ENCODE measurements around the gene EVX2. TPM values are rescaled to one million over a fixed set of nuclear protein-coding genes. Genes with fewer than 3 reads are reported as not detected.
A peak's percentile ranks its signal among the peaks of the same experiment; 100 is the strongest.

EVX2 gene
- total RNA-seq, 3 donors from 2014 or later (not counting 1 experiment from before 2014, with no cell fraction given), result not detected

- Histone ChIP-seq H3K4me3 (ENCODE audit: low read length) (no peak overlapping the region), H3K27ac (ENCODE audit: low read length) (no peak overlapping the region), H3K36me3 (ENCODE audit: control insufficient read depth, insufficient read depth, low read length) (no peaks in the 10 kb centered on the region), H3K9me3 (ENCODE audit: control insufficient read depth, insufficient read depth, low read length) (no peaks in the 10 kb centered on the region), H3K27me3 (ENCODE audit: control insufficient read depth, insufficient read depth, low read length) (peaks cover 83% of the 10 kb centered on the region), H3K4me1 (ENCODE audit: control insufficient read depth, insufficient read depth, low read length) (peaks cover 23% of the 10 kb centered on the region)
- no peak overlapping the region for H3K27ac Mint-ChIP-seq
- DNase-seq (no peak), ATAC-seq (no peak)
- H3K27me3 Mint-ChIP-seq (ENCODE audit: low read depth in 2 of 2), result peaks cover 69 to 70% of the 10 kb centered on the region in 2 donors
- intact Hi-C loops (cut with micrococcal nuclease), result loop anchor here (5.0 kb wide), 4 partner anchors 38 to 1037 kb away; no protein-coding TSS in a partner anchor
- no peaks in the 10 kb centered on the region for H3K9me3 Mint-ChIP-seq
- H3K4me1 Mint-ChIP-seq, result peaks cover 8 to 13% of the 10 kb centered on the region in 2 donors
- H3K36me3 Mint-ChIP-seq, result peaks cover 7% of the 10 kb centered on the region
- WGBS (ENCODE audit: insufficient coverage), result 25% methylated on average over 8 of the region's 9 CpGs
- H3K4me3 Mint-ChIP-seq, result no peak overlapping the region
- TF ChIP-seq, protein P1, sequence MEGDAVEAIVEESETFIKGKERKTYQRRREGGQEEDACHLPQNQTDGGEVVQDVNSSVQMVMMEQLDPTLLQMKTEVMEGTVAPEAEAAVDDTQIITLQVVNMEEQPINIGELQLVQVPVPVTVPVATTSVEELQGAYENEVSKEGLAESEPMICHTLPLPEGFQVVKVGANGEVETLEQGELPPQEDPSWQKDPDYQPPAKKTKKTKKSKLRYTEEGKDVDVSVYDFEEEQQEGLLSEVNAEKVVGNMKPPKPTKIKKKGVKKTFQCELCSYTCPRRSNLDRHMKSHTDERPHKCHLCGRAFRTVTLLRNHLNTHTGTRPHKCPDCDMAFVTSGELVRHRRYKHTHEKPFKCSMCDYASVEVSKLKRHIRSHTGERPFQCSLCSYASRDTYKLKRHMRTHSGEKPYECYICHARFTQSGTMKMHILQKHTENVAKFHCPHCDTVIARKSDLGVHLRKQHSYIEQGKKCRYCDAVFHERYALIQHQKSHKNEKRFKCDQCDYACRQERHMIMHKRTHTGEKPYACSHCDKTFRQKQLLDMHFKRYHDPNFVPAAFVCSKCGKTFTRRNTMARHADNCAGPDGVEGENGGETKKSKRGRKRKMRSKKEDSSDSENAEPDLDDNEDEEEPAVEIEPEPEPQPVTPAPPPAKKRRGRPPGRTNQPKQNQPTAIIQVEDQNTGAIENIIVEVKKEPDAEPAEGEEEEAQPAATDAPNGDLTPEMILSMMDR (IDR thresholded peaks at IDR 0.05), result no peak
Observed at GRCh38 chr2:176124947-176125771, 41.4 kb upstream of the EVX2 start.

DNA sequence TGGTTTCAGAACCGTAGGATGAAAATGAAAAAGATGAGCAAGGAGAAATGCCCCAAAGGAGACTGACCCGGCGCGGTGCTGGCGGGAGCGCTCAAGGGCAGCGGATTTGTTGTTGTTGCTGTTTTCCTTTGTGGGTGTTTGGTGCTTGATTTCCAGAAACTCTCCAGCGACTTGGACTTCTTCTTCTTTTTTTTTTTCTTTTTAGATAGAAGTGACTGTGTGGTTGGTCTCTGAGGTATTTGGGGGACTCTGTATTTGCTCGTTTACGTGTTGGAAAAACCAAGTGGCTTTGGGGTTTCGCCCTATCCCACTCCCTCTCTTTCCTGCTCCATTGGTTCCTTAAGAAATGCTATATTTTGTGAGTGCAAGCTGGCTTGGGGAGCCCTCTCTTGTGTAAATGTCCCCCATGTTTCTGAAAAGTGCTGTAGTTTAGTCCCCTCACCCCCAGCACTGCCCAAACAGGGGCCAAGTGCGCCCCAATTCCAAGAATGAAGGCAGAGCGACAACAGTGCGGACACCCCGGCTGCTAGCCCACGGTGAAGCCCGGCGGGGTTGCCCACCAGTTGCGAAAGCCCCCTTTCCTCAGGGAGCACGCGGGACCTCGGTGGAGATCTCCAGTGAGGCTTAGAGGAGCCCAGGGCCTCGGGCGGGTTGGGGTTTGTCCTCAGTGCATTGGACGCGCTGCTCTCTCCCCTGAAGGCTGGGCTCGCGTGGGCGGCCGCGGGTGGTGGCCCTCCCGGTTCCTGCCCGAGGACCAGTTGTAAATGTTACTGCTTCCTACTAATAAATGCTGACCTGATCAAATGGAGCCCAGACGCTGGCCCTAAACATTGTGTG lies 40.6 kb upstream of the EVX2 start:
- peaks cover 7% of the 10 kb centered on the region for H3K36me3 Mint-ChIP-seq
- peaks cover 77 to 78% of the 10 kb centered on the region in 2 donors for H3K27me3 Mint-ChIP-seq (ENCODE audit: low read depth in 2 of 2)
- no peak overlapping the region for H3K27ac Mint-ChIP-seq
- no peaks in the 10 kb centered on the region for H3K9me3 ChIP-seq (ENCODE audit: control insufficient read depth, insufficient read depth, low read length)
- peaks cover 21% of the 10 kb centered on the region for H3K4me1 ChIP-seq (ENCODE audit: control insufficient read depth, insufficient read depth, low read length)
- 13% methylated on average over 33 of the region's 34 CpGs for WGBS (ENCODE audit: insufficient coverage)
- peak overlapping the region; percentile 45 for H3K4me3 Mint-ChIP-seq
- no peaks in the 10 kb centered on the region for H3K9me3 Mint-ChIP-seq
- H3K27ac ChIP-seq (ENCODE audit: low read length), result no peak overlapping the region
- TF ChIP-seq, protein P1 (IDR thresholded peaks at IDR 0.05), result no peak
- ATAC-seq (no peak), DNase-seq (no peak)
- peaks cover 8 to 13% of the 10 kb centered on the region in 2 donors for H3K4me1 Mint-ChIP-seq
- intact Hi-C loops (cut with micrococcal nuclease), result loop anchor here (5.0 kb wide), 1 partner anchor 37 kb away; no protein-coding TSS in a partner anchor
- no peaks in the 10 kb centered on the region for H3K36me3 ChIP-seq (ENCODE audit: control insufficient read depth, insufficient read depth, low read length)
- peaks cover 87% of the 10 kb centered on the region for H3K27me3 ChIP-seq (ENCODE audit: control insufficient read depth, insufficient read depth, low read length)
- no peak overlapping the region for H3K4me3 ChIP-seq (ENCODE audit: low read length)

- peak overlapping the region; percentile 45 for H3K4me3 Mint-ChIP-seq
- no peak for ATAC-seq
- H3K27ac Mint-ChIP-seq, result no peak overlapping the region
Observed at GRCh38 chr2:176123411-176124109, 39.8 kb upstream of the EVX2 start.

More at GRCh38 chr2:176123411-176124109, 39.8 kb upstream of the EVX2 start:
- Histone ChIP-seq H3K4me3 (ENCODE audit: low read length) (no peak overlapping the region), H3K9me3 (ENCODE audit: control insufficient read depth, insufficient read depth, low read length) (peaks cover 4% of the 10 kb centered on the region), H3K36me3 (ENCODE audit: control insufficient read depth, insufficient read depth, low read length) (no peaks in the 10 kb centered on the region), H3K27me3 (ENCODE audit: control insufficient read depth, insufficient read depth, low read length) (peaks cover 86% of the 10 kb centered on the region), H3K27ac (ENCODE audit: low read length) (no peak overlapping the region), H3K4me1 (ENCODE audit: control insufficient read depth, insufficient read depth, low read length) (peaks cover 17% of the 10 kb centered on the region)
- Mint-ChIP-seq H3K27me3 (ENCODE audit: low read depth in 2 of 2) (peaks cover 78 to 80% of the 10 kb centered on the region in 2 donors), H3K9me3 (peaks cover 2% of the 10 kb centered on the region in 2 donors), H3K4me1 (peaks cover 13% of the 10 kb centered on the region in 2 donors), H3K36me3 (peaks cover 13% of the 10 kb centered on the region)
- intact Hi-C loops (cut with micrococcal nuclease), result loop anchor here (5.0 kb wide), 1 partner anchor 36 kb away; no protein-coding TSS in a partner anchor
- 10% methylated on average over 40 of the region's 40 CpGs for WGBS (ENCODE audit: insufficient coverage)
- DNase-seq, result no peak
- TF ChIP-seq, protein P1 (IDR thresholded peaks at IDR 0.05), result no peak
